HG03469 (cell line): ENCODE data around the gene FAM9B.

Experiments
- ATAC-seq: cut with Tn5 transposase; IDR thresholded peaks from one replicate; pipeline ENCODE4 v1.9.1; 2021; ENCODE audit warnings: mild to moderate bottlenecking, moderate library complexity, moderate number of reproducible peaks; ENCODE audit not compliant: unreplicated experiment

Gene FAM9B

GRCh38 chrX:8981723-8982122 is 52.2 kb downstream of the FAM9B start:
- no peak for ATAC-seq

GRCh38 chrX:8980756-8981155 is 53.2 kb downstream of the FAM9B start:
- ATAC-seq: no peak
